ENCODE results near the gene PIP5K1A.

Gene PIP5K1A

GRCh38 chr1:151198254-151199127 lies at the start of gene PIP5K1A:
Gene PIP5K1A (plus strand): TSS chr1:151198552. CDS start chr1:151198997, 445 bp downstream.
- Histone ChIP-seq H3K27me3 (ENCODE audit: control insufficient read depth, insufficient read depth, low read length) (no peaks in the 10 kb centered on the region), H3K4me3 (ENCODE audit: low read depth, low read length) (peak within 1 kb of the TSS; percentile 88), H3K36me3 (ENCODE audit: control insufficient read depth, insufficient read depth, low read length) (peaks cover 8% of the 10 kb centered on the region), H3K9ac (ENCODE audit: low read depth, low read length) (peak within 1 kb of the TSS; percentile 82), H3K4me1 (ENCODE audit: control insufficient read depth, insufficient read depth, low read length) (no peaks in the 10 kb centered on the region), H3K9me3 (ENCODE audit: control insufficient read depth, insufficient read depth, low read length) (no peaks in the 10 kb centered on the region)

- no peak within 1 kb of the TSS for H3K9ac ChIP-seq (ENCODE audit: low read depth, low read length)
- H3K4me3 ChIP-seq (ENCODE audit: low read depth, low read length), result no peak within 1 kb of the TSS
- H3K27me3 ChIP-seq (ENCODE audit: control insufficient read depth, insufficient read depth, low read length), result no peaks in the 10 kb centered on the region
- H3K4me1 ChIP-seq (ENCODE audit: control insufficient read depth, insufficient read depth, low read length), result no peaks in the 10 kb centered on the region
- no peaks in the 10 kb centered on the region for H3K9me3 ChIP-seq (ENCODE audit: control insufficient read depth, insufficient read depth, low read length)
- peaks cover 11% of the 10 kb centered on the region for H3K36me3 ChIP-seq (ENCODE audit: control insufficient read depth, insufficient read depth, low read length)
These were observed 41.9 kb upstream of the PIP5K1A start, which contains the start of gene TNFAIP8L2 for GRCh38 chr1:151156515-151156819. Gene TNFAIP8L2 (plus strand): TSS chr1:151156649. CDS start chr1:151158698, 2,049 bp downstream.

GRCh38 chr1:151157067-151157531 lies 41.3 kb upstream of the PIP5K1A start:
- H3K9me3 ChIP-seq (ENCODE audit: control insufficient read depth, insufficient read depth, low read length), result no peaks in the 10 kb centered on the region
- no peaks in the 10 kb centered on the region for H3K4me1 ChIP-seq (ENCODE audit: control insufficient read depth, insufficient read depth, low read length)
- H3K4me3 ChIP-seq (ENCODE audit: low read depth, low read length), result no peak overlapping the region
- peaks cover 13% of the 10 kb centered on the region for H3K36me3 ChIP-seq (ENCODE audit: control insufficient read depth, insufficient read depth, low read length)
- H3K9ac ChIP-seq (ENCODE audit: low read depth, low read length), result no peak overlapping the region
- no peaks in the 10 kb centered on the region for H3K27me3 ChIP-seq (ENCODE audit: control insufficient read depth, insufficient read depth, low read length)

GRCh38 chr1:151158326-151158725 lies 40.0 kb upstream of the PIP5K1A start:
- no peaks in the 10 kb centered on the region for H3K4me1 ChIP-seq (ENCODE audit: control insufficient read depth, insufficient read depth, low read length)
- H3K27me3 ChIP-seq (ENCODE audit: control insufficient read depth, insufficient read depth, low read length), result no peaks in the 10 kb centered on the region
- no peaks in the 10 kb centered on the region for H3K9me3 ChIP-seq (ENCODE audit: control insufficient read depth, insufficient read depth, low read length)
- peaks cover 13% of the 10 kb centered on the region for H3K36me3 ChIP-seq (ENCODE audit: control insufficient read depth, insufficient read depth, low read length)
- H3K4me3 ChIP-seq (ENCODE audit: low read depth, low read length), result no peak overlapping the region
- H3K9ac ChIP-seq (ENCODE audit: low read depth, low read length), result no peak overlapping the region

DNA sequence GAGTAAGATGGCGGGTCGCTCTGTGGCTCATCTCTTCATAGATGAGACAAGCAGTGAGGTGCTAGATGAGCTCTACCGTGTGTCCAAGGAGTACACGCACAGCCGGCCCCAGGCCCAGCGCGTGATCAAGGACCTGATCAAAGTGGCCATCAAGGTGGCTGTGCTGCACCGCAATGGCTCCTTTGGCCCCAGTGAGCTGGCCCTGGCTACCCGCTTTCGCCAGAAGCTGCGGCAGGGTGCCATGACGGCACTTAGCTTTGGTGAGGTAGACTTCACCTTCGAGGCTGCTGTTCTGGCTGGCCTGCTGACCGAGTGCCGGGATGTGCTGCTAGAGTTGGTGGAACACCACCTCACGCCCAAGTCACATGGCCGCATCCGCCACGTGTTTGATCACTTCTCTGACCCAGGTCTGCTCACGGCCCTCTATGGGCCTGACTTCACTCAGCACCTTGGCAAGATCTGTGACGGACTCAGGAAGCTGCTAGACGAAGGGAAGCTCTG lies 39.6 kb upstream of the PIP5K1A start:
- Histone ChIP-seq H3K9me3 (ENCODE audit: control insufficient read depth, insufficient read depth, low read length) (no peaks in the 10 kb centered on the region), H3K4me3 (ENCODE audit: low read depth, low read length) (no peak overlapping the region), H3K4me1 (ENCODE audit: control insufficient read depth, insufficient read depth, low read length) (no peaks in the 10 kb centered on the region), H3K9ac (ENCODE audit: low read depth, low read length) (no peak overlapping the region), H3K27me3 (ENCODE audit: control insufficient read depth, insufficient read depth, low read length) (no peaks in the 10 kb centered on the region), H3K36me3 (ENCODE audit: control insufficient read depth, insufficient read depth, low read length) (peaks cover 13% of the 10 kb centered on the region)

DNA sequence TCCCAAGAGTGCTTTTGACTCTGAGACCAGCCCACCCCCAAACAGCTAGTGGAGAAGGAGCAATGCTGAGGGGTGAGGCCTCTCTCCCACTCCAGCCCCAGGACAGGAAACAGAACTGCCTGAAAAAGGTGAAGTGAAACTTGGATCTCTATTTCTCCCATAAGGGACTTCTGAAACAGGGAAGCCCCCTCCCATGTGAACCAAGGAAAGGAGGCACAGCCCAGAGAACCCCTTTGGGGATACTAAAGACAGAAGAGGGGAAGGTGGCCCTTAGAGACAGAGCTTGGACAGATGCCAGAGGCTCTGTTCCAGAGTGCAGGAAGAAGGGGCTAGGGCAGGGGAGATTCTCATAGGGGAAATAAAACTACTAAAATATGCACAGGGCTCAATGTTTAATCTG lies 39.0 kb upstream of the PIP5K1A start:
- H3K9ac ChIP-seq (ENCODE audit: low read depth, low read length), result no peak overlapping the region
- no peak overlapping the region for H3K4me3 ChIP-seq (ENCODE audit: low read depth, low read length)
- H3K4me1 ChIP-seq (ENCODE audit: control insufficient read depth, insufficient read depth, low read length), result peaks cover 1% of the 10 kb centered on the region
- no peaks in the 10 kb centered on the region for H3K9me3 ChIP-seq (ENCODE audit: control insufficient read depth, insufficient read depth, low read length)
- no peaks in the 10 kb centered on the region for H3K27me3 ChIP-seq (ENCODE audit: control insufficient read depth, insufficient read depth, low read length)
- peaks cover 13% of the 10 kb centered on the region for H3K36me3 ChIP-seq (ENCODE audit: control insufficient read depth, insufficient read depth, low read length)

- H3K9me3 ChIP-seq (ENCODE audit: control insufficient read depth, insufficient read depth, low read length), result no peaks in the 10 kb centered on the region
- no peaks in the 10 kb centered on the region for H3K27me3 ChIP-seq (ENCODE audit: control insufficient read depth, insufficient read depth, low read length)
- H3K9ac ChIP-seq (ENCODE audit: low read depth, low read length), result peak overlapping the region; percentile 76
- H3K36me3 ChIP-seq (ENCODE audit: control insufficient read depth, insufficient read depth, low read length), result peaks cover 9% of the 10 kb centered on the region
- H3K4me3 ChIP-seq (ENCODE audit: low read depth, low read length), result peak overlapping the region; percentile 77
- peaks cover 2% of the 10 kb centered on the region for H3K4me1 ChIP-seq (ENCODE audit: control insufficient read depth, insufficient read depth, low read length)
These were observed 33.5 kb upstream of the PIP5K1A start for GRCh38 chr1:151164732-151165280.

DNA sequence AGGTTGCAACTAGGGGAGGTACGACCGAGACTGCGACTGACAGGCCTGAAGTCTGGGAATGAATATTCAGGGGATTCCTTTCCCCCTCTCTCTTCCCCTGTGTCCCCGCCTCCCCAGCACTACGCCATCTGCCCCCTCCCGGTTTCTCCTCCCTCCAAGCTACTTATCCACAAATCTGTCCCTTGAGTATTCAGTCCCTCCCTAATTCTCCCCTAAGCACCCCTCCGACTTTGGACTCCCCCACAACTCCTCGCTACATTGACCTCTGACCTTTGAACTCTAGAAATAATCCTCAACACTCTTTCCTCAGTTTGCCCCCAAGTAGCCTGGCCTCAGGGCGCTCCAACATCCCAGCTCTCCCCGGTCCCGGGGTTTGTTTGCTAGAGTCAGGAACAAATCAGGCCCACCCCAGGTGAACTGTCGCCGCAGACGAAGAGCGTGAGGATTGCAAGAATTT lies 33.0 kb upstream of the PIP5K1A start:
- H3K27me3 ChIP-seq (ENCODE audit: control insufficient read depth, insufficient read depth, low read length), result no peaks in the 10 kb centered on the region
- peak overlapping the region; percentile 76 for H3K9ac ChIP-seq (ENCODE audit: low read depth, low read length)
- peak overlapping the region; percentile 77 for H3K4me3 ChIP-seq (ENCODE audit: low read depth, low read length)
- peaks cover 2% of the 10 kb centered on the region for H3K4me1 ChIP-seq (ENCODE audit: control insufficient read depth, insufficient read depth, low read length)
- peaks cover 9% of the 10 kb centered on the region for H3K36me3 ChIP-seq (ENCODE audit: control insufficient read depth, insufficient read depth, low read length)
- H3K9me3 ChIP-seq (ENCODE audit: control insufficient read depth, insufficient read depth, low read length), result no peaks in the 10 kb centered on the region

- Histone ChIP-seq H3K9ac (ENCODE audit: low read depth, low read length) (peak within 1 kb of the TSS; percentile 76), H3K27me3 (ENCODE audit: control insufficient read depth, insufficient read depth, low read length) (no peaks in the 10 kb centered on the region), H3K4me3 (ENCODE audit: low read depth, low read length) (peak within 1 kb of the TSS; percentile 77), H3K9me3 (ENCODE audit: control insufficient read depth, insufficient read depth, low read length) (no peaks in the 10 kb centered on the region), H3K36me3 (ENCODE audit: control insufficient read depth, insufficient read depth, low read length) (peaks cover 9% of the 10 kb centered on the region), H3K4me1 (ENCODE audit: control insufficient read depth, insufficient read depth, low read length) (peaks cover 2% of the 10 kb centered on the region)
These were observed 32.4 kb upstream of the PIP5K1A start, which contains the start of the genes LYSMD1 and SCNM1 for GRCh38 chr1:151165738-151166504. Gene LYSMD1 (minus strand): TSS chr1:151165902. CDS start chr1:151165258, 644 bp downstream. Gene SCNM1 (plus strand): TSS chr1:151166144. CDS start chr1:151166153, 9 bp downstream.

- peaks cover 7% of the 10 kb centered on the region for H3K36me3 ChIP-seq (ENCODE audit: control insufficient read depth, insufficient read depth, low read length)
- no peaks in the 10 kb centered on the region for H3K9me3 ChIP-seq (ENCODE audit: control insufficient read depth, insufficient read depth, low read length)
- peak overlapping the region; percentile 55 for H3K9ac ChIP-seq (ENCODE audit: low read depth, low read length)
- no peaks in the 10 kb centered on the region for H3K27me3 ChIP-seq (ENCODE audit: control insufficient read depth, insufficient read depth, low read length)
- peak overlapping the region; percentile 77 for H3K4me3 ChIP-seq (ENCODE audit: low read depth, low read length)
- H3K4me1 ChIP-seq (ENCODE audit: control insufficient read depth, insufficient read depth, low read length), result peaks cover 2% of the 10 kb centered on the region
These were observed 31.8 kb upstream of the PIP5K1A start for GRCh38 chr1:151166505-151166956.

DNA sequence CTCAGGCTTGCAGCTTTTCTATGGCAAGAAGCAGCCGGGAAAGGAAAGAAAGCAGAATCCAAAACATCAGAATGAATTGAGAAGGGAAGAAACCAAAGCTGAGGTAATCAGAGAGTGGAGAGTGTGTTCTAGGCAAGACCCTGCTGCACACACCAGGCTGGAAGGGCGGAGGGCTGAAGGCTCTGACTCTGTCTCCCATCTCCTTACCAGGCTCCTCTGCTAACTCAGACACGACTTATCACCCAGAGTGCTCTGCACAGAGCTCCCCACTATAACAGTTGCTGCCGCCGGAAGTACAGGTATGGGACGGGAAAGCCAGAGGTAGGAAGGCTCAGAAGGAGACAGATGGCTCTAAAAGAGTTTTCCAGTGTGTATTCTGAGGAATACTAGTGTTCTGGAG lies 31.2 kb upstream of the PIP5K1A start:
- Histone ChIP-seq H3K9me3 (ENCODE audit: control insufficient read depth, insufficient read depth, low read length) (no peaks in the 10 kb centered on the region), H3K4me3 (ENCODE audit: low read depth, low read length) (peak overlapping the region; percentile 77), H3K27me3 (ENCODE audit: control insufficient read depth, insufficient read depth, low read length) (no peaks in the 10 kb centered on the region), H3K9ac (ENCODE audit: low read depth, low read length) (peak overlapping the region; percentile 55), H3K36me3 (ENCODE audit: control insufficient read depth, insufficient read depth, low read length) (peaks cover 6% of the 10 kb centered on the region), H3K4me1 (ENCODE audit: control insufficient read depth, insufficient read depth, low read length) (peaks cover 2% of the 10 kb centered on the region)

All from iPS-15b (cell line).